ENCODE data around the gene MMD2.

The MMD2 gene

DNA sequence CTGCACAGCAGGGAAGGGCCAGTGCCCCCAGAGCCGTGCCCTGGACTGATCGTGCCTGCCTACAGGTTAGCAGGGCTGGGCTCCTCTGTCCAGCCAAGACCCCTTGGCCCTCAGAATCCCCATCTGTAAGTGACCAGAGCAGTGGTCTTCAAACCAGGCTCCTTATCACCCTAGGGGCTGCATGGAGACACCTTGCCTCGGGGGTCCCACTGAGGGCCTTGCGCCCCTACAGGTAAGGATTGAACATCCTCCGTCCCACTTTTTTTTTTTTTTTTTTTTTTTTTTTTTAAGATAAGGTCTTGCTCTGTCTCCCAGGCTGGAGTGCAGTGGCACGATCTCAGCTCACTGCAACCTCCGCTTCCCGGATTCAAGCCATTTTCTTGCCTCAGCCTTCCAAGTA lies 42.9 kb downstream of the MMD2 start:
- TF ChIP-seq EZH2phosphoT487 (conservative IDR thresholded peaks at IDR 0.05; ENCODE audit: low read length): no peak
- TF ChIP-seq, protein P1, sequence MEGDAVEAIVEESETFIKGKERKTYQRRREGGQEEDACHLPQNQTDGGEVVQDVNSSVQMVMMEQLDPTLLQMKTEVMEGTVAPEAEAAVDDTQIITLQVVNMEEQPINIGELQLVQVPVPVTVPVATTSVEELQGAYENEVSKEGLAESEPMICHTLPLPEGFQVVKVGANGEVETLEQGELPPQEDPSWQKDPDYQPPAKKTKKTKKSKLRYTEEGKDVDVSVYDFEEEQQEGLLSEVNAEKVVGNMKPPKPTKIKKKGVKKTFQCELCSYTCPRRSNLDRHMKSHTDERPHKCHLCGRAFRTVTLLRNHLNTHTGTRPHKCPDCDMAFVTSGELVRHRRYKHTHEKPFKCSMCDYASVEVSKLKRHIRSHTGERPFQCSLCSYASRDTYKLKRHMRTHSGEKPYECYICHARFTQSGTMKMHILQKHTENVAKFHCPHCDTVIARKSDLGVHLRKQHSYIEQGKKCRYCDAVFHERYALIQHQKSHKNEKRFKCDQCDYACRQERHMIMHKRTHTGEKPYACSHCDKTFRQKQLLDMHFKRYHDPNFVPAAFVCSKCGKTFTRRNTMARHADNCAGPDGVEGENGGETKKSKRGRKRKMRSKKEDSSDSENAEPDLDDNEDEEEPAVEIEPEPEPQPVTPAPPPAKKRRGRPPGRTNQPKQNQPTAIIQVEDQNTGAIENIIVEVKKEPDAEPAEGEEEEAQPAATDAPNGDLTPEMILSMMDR (IDR thresholded peaks at IDR 0.05; ENCODE audit: insufficient read depth, low read length, poor library complexity, severe bottlenecking): no peak
- Histone ChIP-seq H3K27me3 (ENCODE audit: low read length) (no peaks in the 10 kb centered on the region), H2AFZ (ENCODE audit: low read depth, low read length, severe bottlenecking) (no peak overlapping the region), H3K9me3 (ENCODE audit: insufficient read depth, low read length) (no peaks in the 10 kb centered on the region), H3K36me3 (ENCODE audit: low read length) (no peaks in the 10 kb centered on the region), H3F3A (ENCODE audit: insufficient read depth) (no peaks in the 10 kb centered on the region), H3K27ac (ENCODE audit: low read depth, low read length) (no peak overlapping the region), H3K4me2 (ENCODE audit: low read depth, low read length, poor library complexity, severe bottlenecking) (no peak overlapping the region), H3K79me2 (ENCODE audit: insufficient read depth, low read length) (no peaks in the 10 kb centered on the region), H3K4me3 (ENCODE audit: insufficient read depth, low read length, poor library complexity, severe bottlenecking) (no peak overlapping the region), H4K20me1 (ENCODE audit: low read depth, low read length) (no peaks in the 10 kb centered on the region), H3K9ac (ENCODE audit: low read length) (no peak overlapping the region), H3K9me2 (replicated peaks; ENCODE audit: insufficient read depth, low read length) (no peaks in the 10 kb centered on the region)

DNA sequence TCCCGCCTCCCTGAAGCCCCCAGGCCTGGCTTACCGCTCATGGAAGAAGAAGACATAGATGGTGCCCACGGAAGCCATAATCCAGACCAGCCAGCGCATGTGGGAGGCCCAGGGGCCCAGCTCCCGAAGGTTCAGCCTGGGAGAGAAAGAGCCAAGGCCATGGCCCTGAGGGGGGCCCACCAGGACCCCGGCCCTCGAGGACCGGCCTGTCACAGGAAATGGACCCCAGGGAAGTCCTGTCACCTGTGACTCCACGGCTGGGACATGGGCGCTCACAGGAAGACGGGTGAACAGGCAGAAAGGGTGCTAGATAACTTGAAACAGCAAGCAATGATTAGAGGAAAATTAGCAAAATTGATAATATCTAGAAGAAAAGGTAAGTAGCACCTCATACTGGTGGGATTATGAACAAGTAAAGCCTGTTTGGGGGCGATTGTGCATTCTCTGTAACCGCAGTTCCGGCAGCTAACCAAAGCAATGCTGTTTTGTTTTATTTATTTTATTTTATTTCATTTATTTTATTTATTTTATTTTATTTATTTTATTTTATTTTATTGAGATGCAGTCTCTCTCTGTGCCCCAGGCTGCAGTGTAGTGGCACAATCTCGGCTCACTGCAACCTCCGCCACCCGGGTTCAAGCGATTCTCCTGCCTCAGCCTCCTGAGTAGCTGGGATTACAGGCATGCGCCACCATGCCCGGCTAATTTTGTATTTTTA lies 47.7 kb downstream of the MMD2 start:
- no peaks in the 10 kb centered on the region for H3K27me3 ChIP-seq (ENCODE audit: low read length)
- no peaks in the 10 kb centered on the region for H3K9me3 ChIP-seq (ENCODE audit: insufficient read depth, low read length)
- TF ChIP-seq EZH2phosphoT487 (conservative IDR thresholded peaks at IDR 0.05; ENCODE audit: low read length): no peak
- H2AFZ ChIP-seq (ENCODE audit: low read depth, low read length, severe bottlenecking): no peak overlapping the region
- H3K4me2 ChIP-seq (ENCODE audit: low read depth, low read length, poor library complexity, severe bottlenecking): no peak overlapping the region
- H3K9ac ChIP-seq (ENCODE audit: low read length): no peak overlapping the region
- no peaks in the 10 kb centered on the region for H3K36me3 ChIP-seq (ENCODE audit: low read length)
- H4K20me1 ChIP-seq (ENCODE audit: low read depth, low read length): no peaks in the 10 kb centered on the region
- H3K4me3 ChIP-seq (ENCODE audit: insufficient read depth, low read length, poor library complexity, severe bottlenecking): no peak overlapping the region
- no peaks in the 10 kb centered on the region for H3F3A ChIP-seq (ENCODE audit: insufficient read depth)
- no peaks in the 10 kb centered on the region for H3K9me2 ChIP-seq (replicated peaks; ENCODE audit: insufficient read depth, low read length)
- H3K79me2 ChIP-seq (ENCODE audit: insufficient read depth, low read length): no peaks in the 10 kb centered on the region
- H3K27ac ChIP-seq (ENCODE audit: low read depth, low read length): no peak overlapping the region

DNA sequence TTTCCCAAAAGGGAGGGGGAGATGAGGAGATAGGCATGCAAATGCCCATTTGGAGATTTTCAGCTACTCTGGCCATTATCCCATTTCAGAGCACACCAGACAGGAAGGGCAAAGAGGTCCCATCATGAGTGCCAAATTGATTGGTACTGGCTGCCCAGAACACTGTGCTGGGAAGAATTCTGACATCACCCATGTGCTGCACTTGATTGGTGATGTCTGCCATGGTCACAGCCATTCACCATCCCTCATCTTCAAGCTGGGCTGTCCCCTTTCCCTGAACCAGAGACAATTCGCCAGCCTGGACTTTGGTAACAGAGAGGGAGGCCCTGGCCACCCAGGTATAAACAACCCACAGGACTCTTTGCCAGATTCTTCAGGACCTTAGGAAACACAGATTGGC lies 52.3 kb downstream of the MMD2 start:
- H4K20me1 ChIP-seq (ENCODE audit: low read depth, low read length): no peaks in the 10 kb centered on the region
- TF ChIP-seq, protein P1 (IDR thresholded peaks at IDR 0.05; ENCODE audit: insufficient read depth, low read length, poor library complexity, severe bottlenecking): no peak
- TF ChIP-seq EZH2phosphoT487 (conservative IDR thresholded peaks at IDR 0.05; ENCODE audit: low read length): no peak
- H3K27ac ChIP-seq (ENCODE audit: low read depth, low read length): no peak overlapping the region
- no peaks in the 10 kb centered on the region for H3K79me2 ChIP-seq (ENCODE audit: insufficient read depth, low read length)
- H2AFZ ChIP-seq (ENCODE audit: low read depth, low read length, severe bottlenecking): no peak overlapping the region
- no peaks in the 10 kb centered on the region for H3K9me2 ChIP-seq (replicated peaks; ENCODE audit: insufficient read depth, low read length)
- no peaks in the 10 kb centered on the region for H3K9me3 ChIP-seq (ENCODE audit: insufficient read depth, low read length)
- no peaks in the 10 kb centered on the region for H3F3A ChIP-seq (ENCODE audit: insufficient read depth)
- H3K4me2 ChIP-seq (ENCODE audit: low read depth, low read length, poor library complexity, severe bottlenecking): no peak overlapping the region
- no peak overlapping the region for H3K4me3 ChIP-seq (ENCODE audit: insufficient read depth, low read length, poor library complexity, severe bottlenecking)
- no peaks in the 10 kb centered on the region for H3K36me3 ChIP-seq (ENCODE audit: low read length)
- H3K27me3 ChIP-seq (ENCODE audit: low read length): no peaks in the 10 kb centered on the region
- H3K9ac ChIP-seq (ENCODE audit: low read length): no peak overlapping the region

GRCh38 chr7:4905171-4905570 lies 53.8 kb downstream of the MMD2 start:
- Histone ChIP-seq H2AFZ (ENCODE audit: low read depth, low read length, severe bottlenecking) (no peak overlapping the region), H3K27me3 (ENCODE audit: low read length) (no peaks in the 10 kb centered on the region), H3K79me2 (ENCODE audit: insufficient read depth, low read length) (no peaks in the 10 kb centered on the region), H3K4me2 (ENCODE audit: low read depth, low read length, poor library complexity, severe bottlenecking) (no peak overlapping the region), H3K36me3 (ENCODE audit: low read length) (no peaks in the 10 kb centered on the region), H3K27ac (ENCODE audit: low read depth, low read length) (no peak overlapping the region), H3K9me3 (ENCODE audit: insufficient read depth, low read length) (no peaks in the 10 kb centered on the region), H3K9ac (ENCODE audit: low read length) (no peak overlapping the region), H4K20me1 (ENCODE audit: low read depth, low read length) (no peaks in the 10 kb centered on the region), H3K4me3 (ENCODE audit: insufficient read depth, low read length, poor library complexity, severe bottlenecking) (no peak overlapping the region), H3F3A (ENCODE audit: insufficient read depth) (no peaks in the 10 kb centered on the region), H3K9me2 (replicated peaks; ENCODE audit: insufficient read depth, low read length) (no peaks in the 10 kb centered on the region)
- TF ChIP-seq EZH2phosphoT487 (conservative IDR thresholded peaks at IDR 0.05; ENCODE audit: low read length): no peak
- TF ChIP-seq, protein P1 (IDR thresholded peaks at IDR 0.05; ENCODE audit: insufficient read depth, low read length, poor library complexity, severe bottlenecking): no peak
